ENCODE measurements around the gene GNAS-AS1. TPM values are rescaled to one million over a fixed set of nuclear protein-coding genes. Genes with fewer than 3 reads are reported as not detected.

GNAS-AS1 gene
- total and polyA plus RNA-seq, 10 of the 15 experiments (the other 5 are each of a cell fraction or from before 2014, with no cell fraction given) = 0.06 to 2.7 (median 1.2) TPM

DNA sequence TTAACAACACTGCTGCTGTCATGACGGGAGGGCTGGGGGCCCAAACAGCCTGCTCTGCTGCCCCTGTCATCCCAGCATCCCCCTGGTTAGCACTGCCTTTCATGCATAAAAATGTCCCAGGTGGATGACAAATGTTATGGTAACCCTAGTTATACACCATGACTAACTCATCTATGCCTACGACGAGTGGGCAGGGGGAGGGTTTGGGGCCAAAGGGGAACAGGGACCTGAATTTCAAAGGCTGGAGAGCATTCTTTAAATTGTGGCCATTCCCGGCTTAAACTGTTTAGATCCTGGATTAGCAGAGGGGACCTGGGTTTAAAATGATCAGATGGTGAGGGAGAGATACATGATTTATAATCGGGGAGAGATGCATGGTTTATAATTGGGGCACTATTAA lies 24.4 kb downstream of the GNAS-AS1 start:
- Histone ChIP-seq H3K4me1 (ENCODE audit: control insufficient read depth, insufficient read depth, low read length) (no peaks in the 10 kb centered on the region), H4K20me1 (ENCODE audit: control insufficient read depth, insufficient read depth) (no peaks in the 10 kb centered on the region), H2AFZ (ENCODE audit: control insufficient read depth, low read depth, low read length) (no peak overlapping the region), H3K36me3 (ENCODE audit: control insufficient read depth in 2 of 2, insufficient read depth in 2 of 2, low read length in 1 of 2) (no peaks in the 10 kb centered on the region; a peak in 1 of 4 replicates), H3K27ac (ENCODE audit: control insufficient read depth, insufficient read depth) (no peak overlapping the region), H3K4me3 (no peak overlapping the region), H3K9ac (ENCODE audit: control insufficient read depth, insufficient read depth, low read length) (no peak overlapping the region), H3K4me2 (ENCODE audit: control insufficient read depth, insufficient read depth) (no peak overlapping the region), H3K27me3 (replicated peaks in 1 of 2; ENCODE audit: control insufficient read depth in 2 of 2, insufficient read depth in 2 of 2, low read length in 1 of 2) (no peaks in the 10 kb centered on the region), H3K79me2 (ENCODE audit: control insufficient read depth, insufficient read depth, low read length) (no peaks in the 10 kb centered on the region), H3K9me3 (replicated peaks; ENCODE audit: control insufficient read depth, insufficient read depth, low read length) (no peaks in the 10 kb centered on the region)
- in situ Hi-C loops (cut with MboI) = no loop called here
- ATAC-seq (no peak), FAIRE-seq (no peak), DNase-seq (ENCODE audit: low read depth, low spot score) (no peak)
- BruUV-seq (replicated peaks) = no TSS peak
- intact Hi-C loops (cut with micrococcal nuclease; ENCODE audit: unreplicated experiment) = no loop called here
- 65% methylated on average over 5 of the region's 5 CpGs for WGBS (ENCODE audit: insufficient coverage, insufficient replicate concordance, low lambda C conversion rate, missing lambda C conversion rate)
- ChIA-PET RAD21 (ENCODE audit: unreplicated experiment) (no interaction called here), SMC1A (ENCODE audit: uncharacterized antibody, unreplicated experiment) (no interaction called here), POLR2A (no interaction called here), CTCF (no interaction called here)
- TF ChIP-seq TARDBP (IDR thresholded peaks at IDR 0.05; ENCODE audit: borderline replicate concordance) = no peak
- TF ChIP-seq ZNF622 (IDR thresholded peaks at IDR 0.05) = no peak
- TF ChIP-seq SUZ12 (IDR thresholded peaks at IDR 0.05; ENCODE audit: unreplicated experiment) = no peak
- no peak for TF ChIP-seq SIX5 (IDR thresholded peaks at IDR 0.05; ENCODE audit: low read depth, low read length, severe bottlenecking)
- no peak for TF ChIP-seq RAD51 (IDR thresholded peaks at IDR 0.05)
- TF ChIP-seq CEBPB (IDR thresholded peaks at IDR 0.05; ENCODE audit: borderline replicate concordance in 1 of 2, low read depth in 2 of 2, low read length in 2 of 2) = no peak
- TF ChIP-seq SP1 (IDR thresholded peaks at IDR 0.05; ENCODE audit: low read depth, low read length) = no peak
- TF ChIP-seq, protein P1, sequence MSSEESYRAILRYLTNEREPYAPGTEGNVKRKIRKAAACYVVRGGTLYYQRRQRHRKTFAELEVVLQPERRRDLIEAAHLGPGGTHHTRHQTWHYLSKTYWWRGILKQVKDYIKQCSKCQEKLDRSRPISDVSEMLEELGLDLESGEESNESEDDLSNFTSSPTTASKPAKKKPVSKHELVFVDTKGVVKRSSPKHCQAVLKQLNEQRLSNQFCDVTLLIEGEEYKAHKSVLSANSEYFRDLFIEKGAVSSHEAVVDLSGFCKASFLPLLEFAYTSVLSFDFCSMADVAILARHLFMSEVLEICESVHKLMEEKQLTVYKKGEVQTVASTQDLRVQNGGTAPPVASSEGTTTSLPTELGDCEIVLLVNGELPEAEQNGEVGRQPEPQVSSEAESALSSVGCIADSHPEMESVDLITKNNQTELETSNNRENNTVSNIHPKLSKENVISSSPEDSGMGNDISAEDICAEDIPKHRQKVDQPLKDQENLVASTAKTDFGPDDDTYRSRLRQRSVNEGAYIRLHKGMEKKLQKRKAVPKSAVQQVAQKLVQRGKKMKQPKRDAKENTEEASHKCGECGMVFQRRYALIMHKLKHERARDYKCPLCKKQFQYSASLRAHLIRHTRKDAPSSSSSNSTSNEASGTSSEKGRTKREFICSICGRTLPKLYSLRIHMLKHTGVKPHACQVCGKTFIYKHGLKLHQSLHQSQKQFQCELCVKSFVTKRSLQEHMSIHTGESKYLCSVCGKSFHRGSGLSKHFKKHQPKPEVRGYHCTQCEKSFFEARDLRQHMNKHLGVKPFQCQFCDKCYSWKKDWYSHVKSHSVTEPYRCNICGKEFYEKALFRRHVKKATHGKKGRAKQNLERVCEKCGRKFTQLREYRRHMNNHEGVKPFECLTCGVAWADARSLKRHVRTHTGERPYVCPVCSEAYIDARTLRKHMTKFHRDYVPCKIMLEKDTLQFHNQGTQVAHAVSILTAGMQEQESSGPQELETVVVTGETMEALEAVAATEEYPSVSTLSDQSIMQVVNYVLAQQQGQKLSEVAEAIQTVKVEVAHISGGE (CRISPR knock-in tag; IDR thresholded peaks at IDR 0.05) = no peak
- TF ChIP-seq HDAC2 (IDR thresholded peaks at IDR 0.05) = no peak
- TF ChIP-seq JUND (IDR thresholded peaks at IDR 0.05; ENCODE audit: low read depth, low read length) = no peak
- TF ChIP-seq HCFC1 (IDR thresholded peaks at IDR 0.05; ENCODE audit: low read length) = no peak
- no peak for TF ChIP-seq ESRRA (IDR thresholded peaks at IDR 0.05; ENCODE audit: low read length)
- no peak for TF ChIP-seq TCF3 (IDR thresholded peaks at IDR 0.05; ENCODE audit: borderline replicate concordance, insufficient read depth, low read depth, low read length)
- TF ChIP-seq BHLHE40 (IDR thresholded peaks at IDR 0.05; ENCODE audit: borderline replicate concordance in 1 of 2, low read depth in 2 of 2, low read length in 1 of 2) = no peak
- TF ChIP-seq NFYB (IDR thresholded peaks at IDR 0.05; ENCODE audit: insufficient read depth, low read depth, low read length) = no peak
- no peak for TF ChIP-seq BCL11A (IDR thresholded peaks at IDR 0.05; ENCODE audit: low read depth, low read length)
